Measurements from ENCODE around the gene KLHL6. TPM values are rescaled to one million over a fixed set of nuclear protein-coding genes. Genes with fewer than 3 reads are reported as not detected.

The KLHL6 gene
- total and polyA plus RNA-seq, 2 of the 13 experiments (the other 11 are each of a cell fraction or from before 2014, with no cell fraction given), result not detected

DNA sequence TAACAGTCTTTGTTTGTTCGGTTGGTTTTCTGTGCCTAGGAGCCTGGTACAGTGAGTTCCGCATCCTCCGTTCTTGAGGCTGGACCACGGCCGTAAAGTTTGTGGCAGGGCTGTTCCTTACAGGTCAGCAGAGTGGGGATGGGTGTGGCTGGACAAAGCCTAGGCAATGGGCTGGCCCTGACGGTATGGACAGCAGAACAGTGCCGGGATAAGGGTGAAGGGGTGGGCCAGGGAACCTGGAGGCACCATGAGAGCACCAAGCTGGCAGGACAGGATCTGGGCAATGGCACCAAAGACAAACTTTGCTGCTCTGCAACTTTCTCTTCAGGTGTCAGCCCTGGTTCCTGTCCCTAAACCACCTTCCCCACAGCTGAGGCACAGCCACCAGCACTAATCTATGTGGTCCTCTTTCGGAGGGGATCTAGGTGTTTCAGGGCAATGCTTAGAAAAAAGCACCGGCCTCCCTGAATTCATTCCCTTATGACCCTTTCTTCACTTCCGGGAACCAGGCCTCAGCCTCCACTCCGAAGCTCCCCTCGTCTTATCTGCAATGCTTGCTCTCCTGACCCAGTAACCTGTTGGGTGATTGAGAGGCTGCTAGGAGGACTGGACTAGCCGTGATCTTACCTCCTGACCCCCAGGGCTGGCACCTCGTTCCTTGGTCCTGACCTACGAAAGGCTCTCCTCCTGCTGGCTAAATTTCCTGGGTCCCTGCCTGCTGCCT lies 54.4 kb downstream of the KLHL6 start:
- Histone ChIP-seq H3K27me3 (ENCODE audit: control insufficient read depth in 1 of 2, insufficient read depth in 2 of 2, low read length in 2 of 2) (no peaks in the 10 kb centered on the region; a peak in 1 of 5 replicates), H3K4me3 (replicated peaks in 1 of 3; ENCODE audit: insufficient read depth in 1 of 3, low read depth in 2 of 3, low read length in 3 of 3) (0 out of 6 replicates have a peak overlapping the region, but pooled peaks of 1 of the 3 experiments have one; percentile 6), H3K36me3 (replicated peaks in 1 of 2; ENCODE audit: control insufficient read depth in 1 of 2, insufficient read depth in 2 of 2, low read length in 2 of 2) (no peaks in the 10 kb centered on the region), H3K79me2 (ENCODE audit: insufficient read depth, low read length) (no peaks in the 10 kb centered on the region), H4K20me1 (ENCODE audit: insufficient read depth, low read length) (no peaks in the 10 kb centered on the region), H3K4me1 (ENCODE audit: insufficient read depth, low read length) (peaks cover 26% of the 10 kb centered on the region), H3K27ac (ENCODE audit: extremely low read length, insufficient read depth, low read length) (no peak overlapping the region), H2AFZ (ENCODE audit: low read length) (no peak overlapping the region), H3K9ac (ENCODE audit: insufficient read depth, low read depth, low read length) (no peak overlapping the region), H3K4me2 (ENCODE audit: low read depth, low read length) (peak overlapping the region; percentile 20; the same call in 1 of the 2 replicates), H3K9me3 (ENCODE audit: low read length) (no peaks in the 10 kb centered on the region)
- ChIA-PET POLR2A (no interaction called here), CTCF (ENCODE audit: low intra/inter-chr PET ratio, low total read pairs) (no interaction called here)
- 47% methylated on average over 13 of the region's 15 CpGs for WGBS (ENCODE audit: low lambda C conversion rate)
- DNase-seq (ENCODE audit: low spot score) (no peak), ATAC-seq (no peak), FAIRE-seq (no peak)
- TF ChIP-seq ZNF703 (CRISPR knock-in tag; IDR thresholded peaks at IDR 0.05; ENCODE audit: borderline replicate concordance) (no peak), HOXA3 (CRISPR knock-in tag; IDR thresholded peaks at IDR 0.05) (no peak), CHCHD3 (CRISPR knock-in tag; IDR thresholded peaks at IDR 0.05) (no peak), ZNF367 (CRISPR knock-in tag; IDR thresholded peaks at IDR 0.05; ENCODE audit: borderline replicate concordance) (no peak), ZNF10 (CRISPR knock-in tag; IDR thresholded peaks at IDR 0.05; ENCODE audit: borderline replicate concordance, low read depth) (no peak), ZNF235 (CRISPR knock-in tag; IDR thresholded peaks at IDR 0.05; ENCODE audit: borderline replicate concordance) (no peak), ZC3H4 (CRISPR knock-in tag; IDR thresholded peaks at IDR 0.05; ENCODE audit: borderline replicate concordance) (no peak), ZNF263 (CRISPR knock-in tag; IDR thresholded peaks at IDR 0.05) (no peak), KAT2B (IDR thresholded peaks at IDR 0.05; ENCODE audit: borderline replicate concordance, low read depth, low read length) (no peak)
- TF ChIP-seq, protein P1, sequence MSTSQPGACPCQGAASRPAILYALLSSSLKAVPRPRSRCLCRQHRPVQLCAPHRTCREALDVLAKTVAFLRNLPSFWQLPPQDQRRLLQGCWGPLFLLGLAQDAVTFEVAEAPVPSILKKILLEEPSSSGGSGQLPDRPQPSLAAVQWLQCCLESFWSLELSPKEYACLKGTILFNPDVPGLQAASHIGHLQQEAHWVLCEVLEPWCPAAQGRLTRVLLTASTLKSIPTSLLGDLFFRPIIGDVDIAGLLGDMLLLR (CRISPR knock-in tag; IDR thresholded peaks at IDR 0.05), result no peak
- TF ChIP-seq, protein P2, sequence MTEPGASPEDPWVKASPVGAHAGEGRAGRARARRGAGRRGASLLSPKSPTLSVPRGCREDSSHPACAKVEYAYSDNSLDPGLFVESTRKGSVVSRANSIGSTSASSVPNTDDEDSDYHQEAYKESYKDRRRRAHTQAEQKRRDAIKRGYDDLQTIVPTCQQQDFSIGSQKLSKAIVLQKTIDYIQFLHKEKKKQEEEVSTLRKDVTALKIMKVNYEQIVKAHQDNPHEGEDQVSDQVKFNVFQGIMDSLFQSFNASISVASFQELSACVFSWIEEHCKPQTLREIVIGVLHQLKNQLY (CRISPR knock-in tag; IDR thresholded peaks at IDR 0.05), result no peak
- TF ChIP-seq, protein P3, sequence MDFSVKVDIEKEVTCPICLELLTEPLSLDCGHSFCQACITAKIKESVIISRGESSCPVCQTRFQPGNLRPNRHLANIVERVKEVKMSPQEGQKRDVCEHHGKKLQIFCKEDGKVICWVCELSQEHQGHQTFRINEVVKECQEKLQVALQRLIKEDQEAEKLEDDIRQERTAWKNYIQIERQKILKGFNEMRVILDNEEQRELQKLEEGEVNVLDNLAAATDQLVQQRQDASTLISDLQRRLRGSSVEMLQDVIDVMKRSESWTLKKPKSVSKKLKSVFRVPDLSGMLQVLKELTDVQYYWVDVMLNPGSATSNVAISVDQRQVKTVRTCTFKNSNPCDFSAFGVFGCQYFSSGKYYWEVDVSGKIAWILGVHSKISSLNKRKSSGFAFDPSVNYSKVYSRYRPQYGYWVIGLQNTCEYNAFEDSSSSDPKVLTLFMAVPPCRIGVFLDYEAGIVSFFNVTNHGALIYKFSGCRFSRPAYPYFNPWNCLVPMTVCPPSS (IDR thresholded peaks at IDR 0.05), result no peak
- TF ChIP-seq, protein P4, sequence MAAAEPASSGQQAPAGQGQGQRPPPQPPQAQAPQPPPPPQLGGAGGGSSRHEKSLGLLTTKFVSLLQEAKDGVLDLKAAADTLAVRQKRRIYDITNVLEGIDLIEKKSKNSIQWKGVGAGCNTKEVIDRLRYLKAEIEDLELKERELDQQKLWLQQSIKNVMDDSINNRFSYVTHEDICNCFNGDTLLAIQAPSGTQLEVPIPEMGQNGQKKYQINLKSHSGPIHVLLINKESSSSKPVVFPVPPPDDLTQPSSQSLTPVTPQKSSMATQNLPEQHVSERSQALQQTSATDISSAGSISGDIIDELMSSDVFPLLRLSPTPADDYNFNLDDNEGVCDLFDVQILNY (CRISPR knock-in tag; conservative IDR thresholded peaks at IDR 0.05), result no peak
- TF ChIP-seq, protein P5, sequence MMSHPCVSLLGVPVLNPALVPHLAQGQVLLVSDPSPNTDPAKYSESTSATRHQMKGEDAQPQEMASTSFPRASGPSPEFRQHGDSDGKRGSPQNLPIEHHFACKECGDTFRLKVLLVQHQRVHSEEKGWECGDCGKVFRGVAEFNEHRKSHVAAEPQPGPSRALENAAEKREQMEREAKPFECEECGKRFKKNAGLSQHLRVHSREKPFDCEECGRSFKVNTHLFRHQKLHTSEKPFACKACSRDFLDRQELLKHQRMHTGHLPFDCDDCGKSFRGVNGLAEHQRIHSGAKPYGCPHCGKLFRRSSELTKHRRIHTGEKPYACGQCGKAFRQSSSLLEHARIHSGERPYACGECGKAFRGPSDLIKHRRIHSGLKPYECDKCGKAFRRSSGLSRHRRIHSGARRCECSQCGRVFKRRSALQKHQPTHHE (CRISPR knock-in tag; IDR thresholded peaks at IDR 0.05; ENCODE audit: borderline replicate concordance), result no peak
- no TSS peak for BruUV-seq (replicated peaks)
- in situ Hi-C loops (cut with HindIII; ENCODE audit: extremely low pct_ligation_motif_present, low pct_unique_long_range_greater_than_20kb), result no loop called here
- intact Hi-C loops (cut with micrococcal nuclease; ENCODE audit: unreplicated experiment), result no loop called here

Data from HepG2 (cell line).